K562 (cell line): ENCODE data around the gene C4orf50. TPM values are rescaled to one million over a fixed set of nuclear protein-coding genes. Genes with fewer than 3 reads are reported as not detected.

Source experiments
- ATAC-seq: fragments of 200-7000 bp; cut with Tn5 transposase; 3 replicates; pipeline ENCODE4 v1.9.1; 2020; ENCODE audit warnings: moderate library complexity
- BruUV-seq: library from RNA; stranded (reverse); fragments of 400-500 nt; replicated peaks from 2 replicates; lab custom pipeline; 2021; lab: Mats Ljungman, UMichigan
- CTCF ChIA-PET: fragments of 300-600 bp; formaldehyde crosslinking; extraction: SDS; loops from one replicate; lab custom pipeline; 2021; ENCODE audit warnings: low intra/inter-chr PET ratio; lab: Yijun Ruan, JAX
- POLR2A ChIA-PET: fragments of 300-600, 350-650 bp; sonication (Branson Sonifier 250); formaldehyde crosslinking; extraction: SDS; loops from one replicate; lab custom pipeline; 2021; ENCODE audit warnings: antibody characterized with exemption, inconsistent platforms; lab: Yijun Ruan, JAX
- DNase-seq, 4 experiments: peaks; one replicate each; pipeline versions ENCODE4 v3.0.0 to v3.0.0-alpha.2; 2011 to 2018; ENCODE audit warnings: low spot score in 3 of 4, mixed read lengths in 3 of 4; ENCODE audit errors: extremely low read depth in 1 of 4
- FAIRE-seq: peaks from 2 replicates; lab custom pipeline; 2011; peaks lifted over from hg19 to GRCh38; lab: Jason Lieb, UNC
- H2AFZ ChIP-seq: 2 replicates; pipeline ENCODE4 v1.6.0; 2011; ENCODE audit warnings: low read depth, low read length, control low read depth, inconsistent platforms
- H3K27ac ChIP-seq: fragments of 200-600 bp; 3 replicates; pipeline ENCODE4 v1.8.0; 2011; ENCODE audit warnings: low read depth, mild to moderate bottlenecking, control low read depth, inconsistent platforms, low read length, moderate library complexity, mixed read lengths; ENCODE audit errors: extremely low read depth
- H3K27me3 ChIP-seq, 2 experiments: fragments of 300-600 bp in 1 of 2; 2 replicates in 1 of 2; 3 replicates in 1 of 2; pipeline versions ENCODE4 v1.6.0 to v1.8.0; 2011; ENCODE audit warnings: inconsistent platforms in 2 of 2, low read length in 2 of 2, mild to moderate bottlenecking in 1 of 2, mixed read lengths in 1 of 2, moderate library complexity in 1 of 2; ENCODE audit not compliant: control insufficient read depth in 2 of 2, insufficient read depth in 2 of 2
- H3K36me3 ChIP-seq: fragments of 300-600 bp; 3 replicates; pipeline ENCODE4 v1.8.0; 2011; ENCODE audit warnings: mild to moderate bottlenecking, low read length, inconsistent platforms; ENCODE audit not compliant: control insufficient read depth, insufficient read depth
- H3K4me1 ChIP-seq, 2 experiments: fragments of 200-600 bp in 1 of 2; replicated peaks in 1 of 2; 2 replicates in 1 of 2; 3 replicates in 1 of 2; pipeline versions ENCODE4 v1.5.1 to v1.8.0; 2011; ENCODE audit warnings: inconsistent platforms in 2 of 2, low read length in 2 of 2, mild to moderate bottlenecking in 1 of 2, mixed read lengths in 1 of 2, moderate library complexity in 1 of 2; ENCODE audit not compliant: control insufficient read depth in 2 of 2, insufficient read depth in 2 of 2
- H3K4me2 ChIP-seq: 2 replicates; pipeline ENCODE4 v1.6.1; 2011; ENCODE audit warnings: low read length, control low read depth, inconsistent platforms, mixed read lengths; ENCODE audit not compliant: insufficient read depth
- H3K4me3 ChIP-seq: fragments of 200-600 bp; sonication (generic), shearing (Covaris generic); 2 replicates; pipeline ENCODE4 v1.5.1; 2016; ENCODE audit warnings: control low read depth, inconsistent platforms
- H3K79me2 ChIP-seq: fragments of 200-600 bp; 3 replicates; pipeline ENCODE4 v1.8.0; 2011; ENCODE audit warnings: low read length, inconsistent platforms; ENCODE audit not compliant: control insufficient read depth, insufficient read depth
- H3K9ac ChIP-seq, 2 experiments: 2 replicates each; pipeline versions ENCODE4 v1.6.0 to v1.6.1; 2011; ENCODE audit warnings: low read depth in 2 of 2, low read length in 2 of 2, control low read depth in 1 of 2, inconsistent platforms in 1 of 2, mild to moderate bottlenecking in 1 of 2, mixed read lengths in 1 of 2; ENCODE audit not compliant: insufficient read depth in 1 of 2
- H3K9me1 ChIP-seq: one replicate; pipeline ENCODE4 v1.6.0; 2011; ENCODE audit warnings: inconsistent platforms, mild to moderate bottlenecking, low read length, moderate library complexity; ENCODE audit not compliant: control insufficient read depth, insufficient read depth
- H3K9me3 ChIP-seq: replicated peaks from 2 replicates; pipeline ENCODE4 v1.5.1; 2011; ENCODE audit warnings: low read depth, low read length, inconsistent platforms; ENCODE audit not compliant: control insufficient read depth, insufficient read depth
- H4K20me1 ChIP-seq: replicated peaks from 2 replicates; pipeline ENCODE4 v1.6.1; 2011; ENCODE audit warnings: low read length, inconsistent platforms, mixed read lengths; ENCODE audit not compliant: control insufficient read depth, insufficient read depth
- GMEB1 ChIP-seq: fragments of 250-450 bp; sonication (Bioruptor Pico); IDR thresholded peaks from 2 replicates; pipeline ENCODE4 v1.4.0; 2020; ENCODE audit warnings: mild to moderate bottlenecking
- HMGXB4 ChIP-seq: sonication (generic); formaldehyde crosslinking; IDR thresholded peaks from 2 replicates; pipeline ENCODE4 v1.8.1; 2023; ENCODE audit warnings: mild to moderate bottlenecking, missing genetic modification reagents
- HOXB6 ChIP-seq: fragments of 250-450 bp; sonication (Bioruptor Pico); IDR thresholded peaks from 2 replicates; pipeline ENCODE4 v1.5.1; 2022; ENCODE audit warnings: mild to moderate bottlenecking, borderline replicate concordance
- POU5F1 ChIP-seq: fragments of 150-350 bp; IDR thresholded peaks from 2 replicates; pipeline ENCODE4 v1.6.1; 2014; ENCODE audit warnings: borderline replicate concordance, low read length, low read depth, mild to moderate bottlenecking; ENCODE audit not compliant: partially characterized antibody
- TAF1 ChIP-seq: IDR thresholded peaks from 2 replicates; pipeline ENCODE4 v1.6.1; 2011; ENCODE audit warnings: mild to moderate bottlenecking, low read length, moderate library complexity; ENCODE audit not compliant: insufficient read depth, control insufficient read depth, severe bottlenecking; ENCODE audit errors: extremely low read depth
- ZNF146 ChIP-seq: IDR thresholded peaks from one replicate; pipeline ENCODE4 v1.6.1; 2018; ENCODE audit warnings: missing compliant biosample characterization; ENCODE audit not compliant: unreplicated experiment
- ZNF212 ChIP-seq: fragments of 450-650 bp; formaldehyde crosslinking; IDR thresholded peaks from 2 replicates; pipeline ENCODE4 v1.4.0; 2020; ENCODE audit warnings: mild to moderate bottlenecking
- WGBS: fragments of 100-300 bp; shearing (Covaris generic); methylation state at CpG from one replicate; pipeline ENCODE4 v1.1.6; 2016; ENCODE audit warnings: low coverage, mixed read lengths; ENCODE audit not compliant: insufficient coverage; ENCODE audit errors: missing lambda C conversion rate; 5-methylcytosine and 5-hydroxymethylcytosine counted together
- in situ Hi-C: fragments of 300-500 bp; cut with MboI; formaldehyde crosslinking; loops from 4 replicates; pipeline ENCODE4 v1.15.0; 2018; ENCODE audit warnings: inconsistent platforms, mixed read lengths
- intact Hi-C: fragments of 100-400 bp; cut with micrococcal nuclease; formaldehyde crosslinking; loops from 2 replicates; pipeline ENCODE4 v1.14.2; 2022
- polyA plus RNA-seq, 8 experiments: library from polyadenylated mRNA; depleted of rRNA in 4 of 8; stranded (reverse) in 5 of 8; unstranded in 3 of 8; fragments of >200 nt; fragmentation: Nextera tagmentation in 2 of 8; fragmentation: Illumina TruSeq in 1 of 8; extraction: Ambion mirVana in 2 of 8; extraction: Trizol in 1 of 8; gene quantifications; 2 replicates each; pipeline versions ENCODE4 v1.2.1 to v1.2.3, GENCODE V29; 2011 to 2014; ENCODE audit warnings: inconsistent platforms in 1 of 8, missing spikeins in 1 of 8
- total RNA-seq, 7 experiments: library from RNA; depleted of rRNA in 6 of 7; stranded (reverse); fragments of >200 nt in 6 of 7; fragmentation: Illumina TruSeq in 2 of 7; extraction: Trizol in 2 of 7; gene quantifications; 2 replicates each; pipeline versions ENCODE4 v1.2.1 to v1.2.3, GENCODE V29; 2011 to 2021; ENCODE audit warnings: low replicate concordance in 1 of 7

Gene C4orf50
- total and polyA plus RNA-seq, 9 of the 15 experiments (the other 6 are each of a cell fraction or from before 2014, with no cell fraction given) = not detected

DNA sequence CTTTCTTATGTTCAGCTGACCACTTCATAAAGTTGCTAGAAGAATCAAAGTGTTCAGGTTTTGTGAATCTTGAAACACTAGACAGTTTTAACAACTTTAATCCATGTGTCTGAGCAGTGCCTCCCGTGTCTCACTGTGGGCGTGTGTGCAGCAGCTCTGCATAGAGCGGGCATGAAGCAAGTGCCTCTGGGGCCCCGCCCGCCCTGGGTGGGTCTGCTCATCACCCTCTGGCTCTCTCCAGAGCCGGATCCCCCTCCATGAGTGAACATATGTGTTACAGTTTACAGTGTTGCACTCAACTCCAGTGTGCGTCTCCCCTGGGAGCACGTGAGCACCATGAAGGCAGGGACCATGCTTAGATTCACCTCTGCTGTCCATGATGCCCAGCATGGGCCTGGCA lies 87.8 kb downstream of the C4orf50 start:
- Histone ChIP-seq H3K79me2 (no peaks in the 10 kb centered on the region), H3K9ac (no peak overlapping the region), H3K9me1 (no peaks in the 10 kb centered on the region), H3K36me3 (no peaks in the 10 kb centered on the region), H3K4me3 (no peak overlapping the region), H4K20me1 (no peaks in the 10 kb centered on the region), H3K4me1 (no peaks in the 10 kb centered on the region), H3K9me3 (no peaks in the 10 kb centered on the region), H3K4me2 (no peak overlapping the region), H3K27me3 (peaks cover 5 to 37% of the 10 kb centered on the region in 2 experiments; a peak in 3 of 5 replicates), H3K27ac (no peak overlapping the region), H2AFZ (no peak overlapping the region)
- intact Hi-C loops (no loop called here), in situ Hi-C loops (no loop called here)
- WGBS = 3% methylated on average over 8 of the region's 8 CpGs
- no peak for ATAC-seq
- TF ChIP-seq ZNF212 (CRISPR knock-in tag) (no peak), HMGXB4 (CRISPR knock-in tag) (no peak), GMEB1 (no peak), TAF1 (no peak), ZNF146 (no peak), POU5F1 (no peak), HOXB6 (CRISPR knock-in tag) (no peak)
- DNase-seq = no peak
- POLR2A ChIA-PET = no interaction called here
- no peak for FAIRE-seq
- BruUV-seq = no TSS peak
- CTCF ChIA-PET = no interaction called here
